ENCODE data around the gene ZNF234.
A peak's percentile ranks its signal among the peaks of the same experiment; 100 is the strongest.

DNA sequence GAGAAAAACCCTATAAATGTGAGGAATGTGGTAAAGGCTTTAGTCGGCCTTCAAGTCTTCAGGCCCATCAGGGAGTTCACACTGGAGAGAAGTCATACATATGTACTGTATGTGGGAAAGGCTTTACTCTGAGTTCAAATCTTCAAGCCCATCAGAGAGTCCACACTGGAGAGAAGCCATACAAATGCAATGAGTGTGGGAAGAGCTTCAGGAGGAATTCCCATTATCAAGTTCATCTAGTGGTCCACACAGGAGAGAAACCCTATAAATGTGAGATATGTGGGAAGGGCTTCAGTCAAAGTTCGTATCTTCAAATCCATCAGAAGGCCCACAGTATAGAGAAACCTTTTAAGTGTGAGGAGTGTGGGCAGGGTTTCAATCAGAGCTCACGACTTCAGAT, 35.2 kb downstream of the ZNF234 start:
- TF ChIP-seq POLR2A (IDR thresholded peaks at IDR 0.05; ENCODE audit: low read length) (peak; percentile 0), GATA1 (IDR thresholded peaks at IDR 0.05; ENCODE audit: low read depth, low read length) (no peak)
